GM18909 (cell line): Measurements from ENCODE around the gene PIP4K2B.
"Not testable (repeated sequence)": the region's sequence is repeated elsewhere in the genome, so short reads cannot be mapped to it uniquely, and the experiment has no call there.

Experiments used
- ATAC-seq: cut with Tn5 transposase; IDR thresholded peaks from one replicate; pipeline ENCODE4 v1.9.1; 2021; ENCODE audit warnings: mild to moderate bottlenecking; ENCODE audit not compliant: unreplicated experiment, poor library complexity

The PIP4K2B gene

GRCh38 chr17:38799501-38800236, at the start of gene PIP4K2B:
Gene PIP4K2B, minus strand, starts transcription at chr17:38799556. Its CDS starts 132 bp downstream, at chr17:38799424.
- ATAC-seq: peak; percentile 80

GRCh38 chr17:38848557-38848891, 49.2 kb upstream of the PIP4K2B start:
- no peak for ATAC-seq

- no peak for ATAC-seq
Measured at GRCh38 chr17:38844261-38844757, 45.0 kb upstream of the PIP4K2B start.

GRCh38 chr17:38825762-38826247, 26.4 kb upstream of the PIP4K2B start:
- no peak for ATAC-seq

- ATAC-seq: peak; percentile 85
Measured at GRCh38 chr17:38824899-38825761, 25.8 kb upstream of the PIP4K2B start, which contains the start of gene CWC25. Gene CWC25, minus strand, starts transcription at chr17:38825321. Its CDS starts 138 bp downstream, at chr17:38825183.

- no peak for ATAC-seq
Measured at GRCh38 chr17:38815576-38816193, 16.3 kb upstream of the PIP4K2B start.

GRCh38 chr17:38809828-38810227, 10.5 kb upstream of the PIP4K2B start:
- no peak for ATAC-seq

- no peak for ATAC-seq
Measured at GRCh38 chr17:38800237-38800760, 943 bp upstream of the PIP4K2B start.

GRCh38 chr17:38798614-38799500, 499 bp downstream of the PIP4K2B start:
- peak; percentile 32 for ATAC-seq

GRCh38 chr17:38797828-38798227, 1.5 kb downstream of the PIP4K2B start:
- no peak for ATAC-seq

- ATAC-seq: no peak
Measured at GRCh38 chr17:38797158-38797490, 2.2 kb downstream of the PIP4K2B start.

- ATAC-seq: no peak
Measured at GRCh38 chr17:38796451-38797157, 2.8 kb downstream of the PIP4K2B start.

- ATAC-seq: no peak
Measured at GRCh38 chr17:38794221-38794620, 5.1 kb downstream of the PIP4K2B start.

GRCh38 chr17:38791162-38791561, 8.2 kb downstream of the PIP4K2B start:
- ATAC-seq: no peak

GRCh38 chr17:38790148-38790707, 9.1 kb downstream of the PIP4K2B start:
- ATAC-seq: not testable (repeated sequence)

GRCh38 chr17:38789185-38789584, 10.2 kb downstream of the PIP4K2B start:
- no peak for ATAC-seq

- ATAC-seq: not testable (repeated sequence)
Measured at GRCh38 chr17:38787999-38788398, 11.4 kb downstream of the PIP4K2B start.

GRCh38 chr17:38786372-38786771, 13.0 kb downstream of the PIP4K2B start:
- no peak for ATAC-seq

- no peak for ATAC-seq
Measured at GRCh38 chr17:38783227-38783626, 16.1 kb downstream of the PIP4K2B start.
